ENCODE measurements around the gene FNDC3B. TPM values are rescaled to one million over a fixed set of nuclear protein-coding genes. Genes with fewer than 3 reads are reported as not detected.

FNDC3B gene
- total RNA-seq, 1 experiment from 2014 or later: 149 TPM

DNA sequence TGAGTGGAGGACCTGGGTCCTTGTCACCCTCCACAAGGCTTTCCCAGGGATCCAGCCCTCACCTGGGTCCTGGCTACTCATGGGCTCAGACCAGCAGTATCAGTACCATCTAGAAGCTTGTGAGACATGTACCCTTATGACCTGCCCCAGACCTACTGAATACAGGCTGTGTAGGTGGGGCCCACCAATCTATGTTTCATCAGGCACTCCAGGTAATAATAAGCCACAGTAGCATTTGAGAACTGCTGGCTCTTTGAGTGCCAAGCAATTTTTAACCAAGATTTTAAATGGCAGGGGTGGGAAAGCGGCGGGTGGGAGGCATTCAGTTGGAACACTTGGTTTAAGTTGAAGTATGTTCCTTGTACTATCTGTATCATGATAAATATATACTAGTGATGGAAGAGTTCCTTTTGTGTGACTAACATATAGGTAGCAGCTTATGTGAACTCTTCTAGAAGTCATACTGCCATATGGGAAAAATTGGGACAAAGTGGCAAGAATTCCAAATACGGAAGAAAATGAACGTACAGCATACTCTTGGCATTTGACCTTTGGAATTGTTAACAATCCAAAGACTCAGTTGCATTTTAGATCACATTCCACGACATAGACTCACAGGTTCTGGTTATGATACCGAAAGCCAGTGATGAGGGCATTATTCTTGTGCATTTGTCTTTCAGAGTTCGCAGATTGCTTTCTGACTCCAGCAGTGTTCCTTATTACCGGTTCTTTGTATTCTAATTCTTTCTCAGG, 218.4 kb downstream of the FNDC3B start:
- Mint-ChIP-seq H3K9me3 (ENCODE audit: unreplicated experiment) (no peaks in the 10 kb centered on the region), H3K36me3 (ENCODE audit: insufficient read depth, unreplicated experiment) (peaks cover 68% of the 10 kb centered on the region), H3K4me1 (ENCODE audit: insufficient read depth, unreplicated experiment) (peaks cover 16% of the 10 kb centered on the region), H3K27ac (ENCODE audit: low read depth, unreplicated experiment) (no peak overlapping the region), H3K4me3 (ENCODE audit: unreplicated experiment) (no peak overlapping the region), H3K27me3 (ENCODE audit: insufficient read depth, unreplicated experiment) (no peaks in the 10 kb centered on the region)
- no peak for DNase-seq (ENCODE audit: unreplicated experiment)
- intact Hi-C loops (cut with micrococcal nuclease): no loop called here
- ChIA-PET CTCF (interaction anchor here (0.7 kb wide), 1 partner anchor 75 kb away, joined by 4 read pairs; no protein-coding TSS in a partner anchor), POLR2A (interaction anchor here (0.9 to 1.4 kb wide), 2 partner anchors 9 to 11 kb away, joined by 3 read pairs; no protein-coding TSS in a partner anchor)
- no TSS peak for BruUV-seq (replicated peaks)
- TF ChIP-seq, protein P1, sequence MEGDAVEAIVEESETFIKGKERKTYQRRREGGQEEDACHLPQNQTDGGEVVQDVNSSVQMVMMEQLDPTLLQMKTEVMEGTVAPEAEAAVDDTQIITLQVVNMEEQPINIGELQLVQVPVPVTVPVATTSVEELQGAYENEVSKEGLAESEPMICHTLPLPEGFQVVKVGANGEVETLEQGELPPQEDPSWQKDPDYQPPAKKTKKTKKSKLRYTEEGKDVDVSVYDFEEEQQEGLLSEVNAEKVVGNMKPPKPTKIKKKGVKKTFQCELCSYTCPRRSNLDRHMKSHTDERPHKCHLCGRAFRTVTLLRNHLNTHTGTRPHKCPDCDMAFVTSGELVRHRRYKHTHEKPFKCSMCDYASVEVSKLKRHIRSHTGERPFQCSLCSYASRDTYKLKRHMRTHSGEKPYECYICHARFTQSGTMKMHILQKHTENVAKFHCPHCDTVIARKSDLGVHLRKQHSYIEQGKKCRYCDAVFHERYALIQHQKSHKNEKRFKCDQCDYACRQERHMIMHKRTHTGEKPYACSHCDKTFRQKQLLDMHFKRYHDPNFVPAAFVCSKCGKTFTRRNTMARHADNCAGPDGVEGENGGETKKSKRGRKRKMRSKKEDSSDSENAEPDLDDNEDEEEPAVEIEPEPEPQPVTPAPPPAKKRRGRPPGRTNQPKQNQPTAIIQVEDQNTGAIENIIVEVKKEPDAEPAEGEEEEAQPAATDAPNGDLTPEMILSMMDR (IDR thresholded peaks at IDR 0.05; ENCODE audit: unreplicated experiment): no peak

DNA sequence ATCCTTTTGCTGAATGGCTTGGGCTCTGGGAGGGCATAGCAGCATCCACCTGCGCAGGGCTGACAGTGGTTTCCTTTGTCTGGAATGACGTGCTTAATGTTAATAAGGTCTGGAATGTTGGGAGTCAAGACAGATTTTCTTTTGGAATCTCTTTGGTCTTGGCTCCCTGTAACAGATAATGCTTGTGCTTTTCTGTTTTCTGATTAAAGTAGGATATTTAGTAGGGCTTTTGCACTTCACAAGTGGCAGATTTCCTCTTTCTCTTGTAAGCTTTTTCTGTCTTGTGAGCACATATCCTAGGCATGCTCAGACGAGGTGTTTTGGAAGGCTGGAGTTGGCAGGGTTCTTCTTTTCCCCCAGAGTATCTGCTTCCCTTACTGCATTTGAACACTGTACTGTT, 219.2 kb downstream of the FNDC3B start:
- H3K27ac Mint-ChIP-seq (ENCODE audit: low read depth, unreplicated experiment): no peak overlapping the region
- intact Hi-C loops (cut with micrococcal nuclease): no loop called here
- no peak overlapping the region for H3K4me3 Mint-ChIP-seq (ENCODE audit: unreplicated experiment)
- ChIA-PET POLR2A (interaction anchor here (0.9 to 1.4 kb wide), 3 partner anchors 8 to 13 kb away, joined by 3 read pairs; no protein-coding TSS in a partner anchor), CTCF (interaction anchor here (0.7 kb wide), 1 partner anchor 74 kb away, joined by 4 read pairs; no protein-coding TSS in a partner anchor)
- H3K36me3 Mint-ChIP-seq (ENCODE audit: insufficient read depth, unreplicated experiment): peaks cover 69% of the 10 kb centered on the region
- H3K9me3 Mint-ChIP-seq (ENCODE audit: unreplicated experiment): no peaks in the 10 kb centered on the region
- no TSS peak for BruUV-seq (replicated peaks)
- H3K27me3 Mint-ChIP-seq (ENCODE audit: insufficient read depth, unreplicated experiment): no peaks in the 10 kb centered on the region
- H3K4me1 Mint-ChIP-seq (ENCODE audit: insufficient read depth, unreplicated experiment): peaks cover 16% of the 10 kb centered on the region
- no peak for DNase-seq (ENCODE audit: unreplicated experiment)
- TF ChIP-seq, protein P1 (IDR thresholded peaks at IDR 0.05; ENCODE audit: unreplicated experiment): no peak

DNA sequence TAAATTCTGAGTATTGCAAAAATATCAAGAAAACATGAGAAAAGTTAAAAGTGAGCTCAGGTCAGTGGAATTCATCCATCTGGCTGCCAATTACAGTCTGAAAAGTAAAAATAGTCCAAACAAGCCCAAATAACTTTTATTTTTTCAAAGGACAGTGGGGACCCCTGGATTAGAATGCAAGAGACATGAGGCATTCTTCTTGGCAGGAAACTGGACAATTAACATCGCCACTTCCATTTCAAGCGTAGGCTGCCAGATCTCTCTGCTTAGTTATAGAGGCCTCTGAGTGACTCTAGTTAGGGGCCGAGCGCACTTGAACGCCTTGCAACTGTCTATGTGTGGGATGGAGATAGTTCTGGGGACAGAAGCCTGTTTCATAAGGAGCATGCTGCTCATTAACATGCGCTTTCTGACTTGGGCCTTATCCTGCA, 219.7 kb downstream of the FNDC3B start:
- POLR2A ChIA-PET: interaction anchor here (0.9 to 1.6 kb wide), 3 partner anchors 10 to 58 kb away, joined by 3 to 5 read pairs (median 3); no protein-coding TSS in a partner anchor
- intact Hi-C loops (cut with micrococcal nuclease): no loop called here
- H3K9me3 Mint-ChIP-seq (ENCODE audit: unreplicated experiment): no peaks in the 10 kb centered on the region
- TF ChIP-seq, protein P1 (IDR thresholded peaks at IDR 0.05; ENCODE audit: unreplicated experiment): no peak
- no peak overlapping the region for H3K27ac Mint-ChIP-seq (ENCODE audit: low read depth, unreplicated experiment)
- H3K4me3 Mint-ChIP-seq (ENCODE audit: unreplicated experiment): no peak overlapping the region
- no peak for DNase-seq (ENCODE audit: unreplicated experiment)
- H3K27me3 Mint-ChIP-seq (ENCODE audit: insufficient read depth, unreplicated experiment): no peaks in the 10 kb centered on the region
- H3K36me3 Mint-ChIP-seq (ENCODE audit: insufficient read depth, unreplicated experiment): peaks cover 66% of the 10 kb centered on the region
- peaks cover 16% of the 10 kb centered on the region for H3K4me1 Mint-ChIP-seq (ENCODE audit: insufficient read depth, unreplicated experiment)
- BruUV-seq (replicated peaks): no TSS peak
- CTCF ChIA-PET: interaction anchor here (0.6 kb wide), 2 partner anchors 41 to 925 kb away, joined by 3 to 4 read pairs; no protein-coding TSS in a partner anchor

GRCh38 chr3:172259726-172260248, 220.4 kb downstream of the FNDC3B start:
- Mint-ChIP-seq H3K36me3 (ENCODE audit: insufficient read depth, unreplicated experiment) (peaks cover 66% of the 10 kb centered on the region), H3K4me1 (ENCODE audit: insufficient read depth, unreplicated experiment) (peaks cover 16% of the 10 kb centered on the region), H3K4me3 (ENCODE audit: unreplicated experiment) (no peak overlapping the region), H3K27me3 (ENCODE audit: insufficient read depth, unreplicated experiment) (no peaks in the 10 kb centered on the region), H3K27ac (ENCODE audit: low read depth, unreplicated experiment) (no peak overlapping the region), H3K9me3 (ENCODE audit: unreplicated experiment) (no peaks in the 10 kb centered on the region)
- TF ChIP-seq, protein P1 (IDR thresholded peaks at IDR 0.05; ENCODE audit: unreplicated experiment): no peak
- intact Hi-C loops (cut with micrococcal nuclease): no loop called here
- DNase-seq (ENCODE audit: unreplicated experiment): no peak
- no TSS peak for BruUV-seq (replicated peaks)
- ChIA-PET POLR2A (interaction anchor here (0.9 to 1.6 kb wide), 3 partner anchors 9 to 58 kb away, joined by 3 to 5 read pairs (median 3); no protein-coding TSS in a partner anchor), CTCF (interaction anchor here (0.6 kb wide), 2 partner anchors 42 to 926 kb away, joined by 3 to 4 read pairs; no protein-coding TSS in a partner anchor)
